ENCODE measurements around the gene TIE1.

GRCh38 chr1:43363935-43364525, 63.2 kb downstream of the TIE1 start:
- TF ChIP-seq CTCF (IDR thresholded peaks at IDR 0.05) (no peak), EP300 (IDR thresholded peaks at IDR 0.05) (no peak), POLR2A (IDR thresholded peaks at IDR 0.05) (no peak)

Measured in ovary (tissue), 3 donors.